ENCODE measurements around the gene KLHL41.
"Not testable (repeated sequence)": the region's sequence is repeated elsewhere in the genome, so short reads cannot be mapped to it uniquely, and the experiment has no call there.

Gene KLHL41

DNA sequence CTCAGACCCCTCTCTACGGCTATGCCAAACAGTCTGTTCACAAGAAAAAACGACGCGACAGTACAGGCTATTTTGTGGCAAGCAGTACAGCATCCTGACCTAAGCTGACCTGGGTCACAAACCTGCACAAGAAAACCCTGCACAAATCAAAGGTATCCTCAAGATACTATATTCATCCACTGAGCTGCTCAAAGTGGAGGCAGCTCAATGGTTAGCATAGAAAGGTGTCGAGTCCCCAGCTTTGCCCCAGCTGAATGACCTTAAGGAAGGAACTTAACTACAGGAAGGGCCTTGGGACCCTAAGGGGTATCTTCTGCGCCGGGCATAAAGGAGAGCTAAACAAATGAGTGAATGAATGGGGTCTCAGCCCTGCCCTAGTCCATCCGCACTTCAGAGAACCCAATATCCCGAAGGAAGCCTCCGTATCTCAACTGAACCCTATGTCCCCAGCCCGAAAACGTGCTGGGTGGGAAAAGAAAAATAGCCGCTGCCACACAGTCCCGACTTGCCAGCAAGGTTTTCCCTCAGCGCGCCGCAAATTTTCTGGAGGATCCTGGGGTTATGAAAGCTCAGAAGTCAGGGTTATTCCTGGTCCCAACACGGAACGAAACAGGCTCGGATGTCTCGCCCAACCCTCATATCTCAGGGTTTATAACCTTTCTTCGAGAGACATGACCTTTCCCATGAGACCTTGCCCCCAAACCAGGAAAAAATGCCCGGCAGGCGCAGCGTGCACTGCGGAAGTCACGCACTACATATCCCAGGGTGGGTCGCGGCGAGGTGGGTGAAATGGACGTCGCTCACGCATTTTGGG is 63.9 kb downstream of the KLHL41 start, which contains the start of gene FASTKD1:
TSS of gene FASTKD1 (minus strand) at position 706 of the 814 bp plus-strand sequence. CDS start 1,836 bp downstream, outside the sequence.
- peak; percentile 82 for DNase-seq (ENCODE audit: low read depth)

DNA sequence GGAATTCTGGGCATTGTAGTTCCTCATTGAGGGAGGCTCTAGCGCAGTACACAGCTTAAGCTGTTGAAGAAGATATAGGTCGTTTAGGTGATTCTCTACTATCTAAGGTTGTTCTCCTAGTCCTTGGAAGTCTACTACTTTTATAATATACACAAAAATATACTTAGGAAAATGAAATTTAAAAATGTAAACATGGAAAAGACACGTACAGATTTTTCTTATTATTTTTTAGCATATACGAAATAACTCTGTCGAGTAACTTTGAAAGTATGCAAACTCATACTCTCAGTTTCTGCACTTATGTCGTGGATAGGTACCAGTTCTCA is 64.4 kb downstream of the KLHL41 start:
- DNase-seq (ENCODE audit: low read depth): no peak

DNA sequence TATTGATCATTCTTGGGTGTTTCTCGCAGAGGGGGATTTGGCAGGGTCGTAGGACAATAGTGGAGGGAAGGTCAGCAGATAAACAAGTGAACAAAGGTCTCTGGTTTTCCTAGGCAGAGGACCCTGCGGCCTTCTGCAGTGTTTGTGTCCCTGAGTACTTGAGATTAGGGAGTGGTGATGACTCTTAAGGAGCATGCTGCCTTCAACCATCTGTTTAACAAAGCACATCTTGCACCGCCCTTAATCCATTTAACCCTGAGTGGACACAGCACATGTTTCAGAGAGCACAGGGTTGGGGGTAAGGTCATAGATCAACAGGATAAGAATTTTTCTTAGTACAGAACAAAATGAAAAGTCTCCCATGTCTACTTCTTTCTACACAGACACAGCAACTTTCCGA is 65.0 kb downstream of the KLHL41 start:
- DNase-seq (ENCODE audit: low read depth): not testable (repeated sequence)

DNA sequence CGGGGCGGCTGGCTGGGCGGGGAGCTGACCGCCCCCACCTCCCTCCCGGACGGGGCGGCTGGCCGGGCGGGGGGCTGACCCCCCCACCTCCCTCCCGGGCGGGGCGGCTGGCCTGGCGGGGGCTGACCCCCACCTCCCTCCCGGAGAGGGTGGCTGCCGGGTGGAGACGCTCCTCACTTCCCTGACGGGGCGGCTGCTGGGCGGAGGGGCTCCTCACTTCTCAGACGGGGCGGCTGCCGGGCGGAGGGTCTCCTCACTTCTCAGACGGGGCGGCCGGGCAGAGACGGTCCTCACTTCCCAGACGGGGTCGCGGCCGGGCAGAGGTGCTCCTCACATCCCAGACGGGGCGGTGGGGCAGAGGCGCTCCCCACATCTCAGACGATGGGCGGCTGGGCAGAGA is 65.8 kb downstream of the KLHL41 start:
- DNase-seq (ENCODE audit: low read depth): not testable (repeated sequence)
